Peyer's patch (tissue), 4 donors: ENCODE results near the gene FAM163A.

Experiments
- CTCF ChIP-seq, 6 experiments: fragments of 450-650 bp in 4 of 6; fragments of 200-600 bp in 2 of 6; sonication (generic) in 1 of 6; IDR thresholded peaks; one replicate each; pipeline ENCODE4 v1.5.1; 2017 to 2019; ENCODE audit warnings: antibody characterized with exemption in 6 of 6, mild to moderate bottlenecking in 3 of 6, moderate library complexity in 1 of 6
- POLR2A ChIP-seq, 2 donors: fragments of 450-650 bp; IDR thresholded peaks; one replicate each; pipeline ENCODE4 v1.5.1; 2017; ENCODE audit warnings: antibody characterized with exemption in 2 of 2, mild to moderate bottlenecking in 2 of 2, moderate library complexity in 2 of 2

DNA sequence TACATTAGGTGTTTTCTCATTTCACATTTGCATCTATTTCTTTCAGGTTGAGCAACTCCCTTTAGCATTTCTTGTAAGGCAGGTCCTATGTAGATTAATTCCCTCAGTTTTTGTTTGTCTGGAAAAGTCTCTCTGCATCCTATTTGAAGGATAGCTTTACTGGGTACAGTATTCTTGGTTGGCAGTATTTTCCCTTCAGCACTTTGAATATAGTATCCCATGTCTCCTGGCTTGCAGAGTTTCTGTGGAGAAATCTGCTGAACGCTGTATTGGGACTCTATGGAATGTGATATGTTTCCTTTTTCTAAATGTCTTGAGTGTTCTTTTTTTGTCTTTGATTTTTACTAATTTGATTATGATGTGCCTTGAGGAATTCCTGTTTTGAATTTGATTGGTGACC is 28.9 kb upstream of the FAM163A start:
- TF ChIP-seq CTCF (IDR thresholded peaks at IDR 0.05) (no peak), POLR2A (IDR thresholded peaks at IDR 0.05) (no peak)
